Body of pancreas (tissue), 4 donors: ENCODE measurements around the gene ADGRL3.

Source experiments
- POLR2A ChIP-seq, 3 donors: fragments of 450-650 bp; IDR thresholded peaks; one replicate each; pipeline ENCODE4 v1.6.1; 2016; ENCODE audit warnings: antibody characterized with exemption in 3 of 3, mild to moderate bottlenecking in 2 of 3
- TF ChIP-seq, protein P1 (sequence below), 7 experiments: fragments of 450-650 bp in 4 of 7; fragments of 200-600 bp in 3 of 7; sonication (generic) in 3 of 7; IDR thresholded peaks; one replicate each; pipeline ENCODE4 v1.5.1; 2016 to 2019; ENCODE audit warnings: antibody characterized with exemption in 7 of 7

DNA sequence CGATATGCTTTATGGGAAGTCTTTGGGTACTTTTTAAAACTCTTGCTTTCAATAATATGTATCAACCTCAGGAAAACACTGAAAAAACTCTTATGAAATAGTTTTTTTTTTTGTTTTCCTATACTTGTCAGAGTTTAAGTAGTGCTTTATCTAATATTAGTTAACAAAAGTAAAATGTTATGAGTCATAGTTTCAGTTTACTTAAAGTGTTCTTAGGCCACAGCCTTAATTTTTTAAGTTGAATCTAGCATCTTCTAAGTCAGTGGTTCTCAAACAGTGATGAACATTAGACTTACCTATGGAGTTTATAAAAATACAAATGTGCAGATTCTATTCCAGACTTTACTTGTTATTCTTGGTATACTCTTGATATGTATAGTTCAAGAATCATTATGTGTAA is 26.3 kb upstream of the ADGRL3 start:
- TF ChIP-seq, protein P1, sequence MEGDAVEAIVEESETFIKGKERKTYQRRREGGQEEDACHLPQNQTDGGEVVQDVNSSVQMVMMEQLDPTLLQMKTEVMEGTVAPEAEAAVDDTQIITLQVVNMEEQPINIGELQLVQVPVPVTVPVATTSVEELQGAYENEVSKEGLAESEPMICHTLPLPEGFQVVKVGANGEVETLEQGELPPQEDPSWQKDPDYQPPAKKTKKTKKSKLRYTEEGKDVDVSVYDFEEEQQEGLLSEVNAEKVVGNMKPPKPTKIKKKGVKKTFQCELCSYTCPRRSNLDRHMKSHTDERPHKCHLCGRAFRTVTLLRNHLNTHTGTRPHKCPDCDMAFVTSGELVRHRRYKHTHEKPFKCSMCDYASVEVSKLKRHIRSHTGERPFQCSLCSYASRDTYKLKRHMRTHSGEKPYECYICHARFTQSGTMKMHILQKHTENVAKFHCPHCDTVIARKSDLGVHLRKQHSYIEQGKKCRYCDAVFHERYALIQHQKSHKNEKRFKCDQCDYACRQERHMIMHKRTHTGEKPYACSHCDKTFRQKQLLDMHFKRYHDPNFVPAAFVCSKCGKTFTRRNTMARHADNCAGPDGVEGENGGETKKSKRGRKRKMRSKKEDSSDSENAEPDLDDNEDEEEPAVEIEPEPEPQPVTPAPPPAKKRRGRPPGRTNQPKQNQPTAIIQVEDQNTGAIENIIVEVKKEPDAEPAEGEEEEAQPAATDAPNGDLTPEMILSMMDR (IDR thresholded peaks at IDR 0.05) = no peak
- no peak for TF ChIP-seq POLR2A (IDR thresholded peaks at IDR 0.05)
